HG02970 (cell line): ENCODE measurements around the gene TMED6.
"Not testable (repeated sequence)": the region's sequence is repeated elsewhere in the genome, so short reads cannot be mapped to it uniquely, and the experiment has no call there.

Experiments
- ATAC-seq: cut with Tn5 transposase; IDR thresholded peaks from one replicate; pipeline ENCODE4 v1.9.1; 2021; ENCODE audit warnings: mild to moderate bottlenecking, moderate library complexity, moderate number of reproducible peaks; ENCODE audit not compliant: unreplicated experiment, low FRiP score

Gene TMED6

DNA sequence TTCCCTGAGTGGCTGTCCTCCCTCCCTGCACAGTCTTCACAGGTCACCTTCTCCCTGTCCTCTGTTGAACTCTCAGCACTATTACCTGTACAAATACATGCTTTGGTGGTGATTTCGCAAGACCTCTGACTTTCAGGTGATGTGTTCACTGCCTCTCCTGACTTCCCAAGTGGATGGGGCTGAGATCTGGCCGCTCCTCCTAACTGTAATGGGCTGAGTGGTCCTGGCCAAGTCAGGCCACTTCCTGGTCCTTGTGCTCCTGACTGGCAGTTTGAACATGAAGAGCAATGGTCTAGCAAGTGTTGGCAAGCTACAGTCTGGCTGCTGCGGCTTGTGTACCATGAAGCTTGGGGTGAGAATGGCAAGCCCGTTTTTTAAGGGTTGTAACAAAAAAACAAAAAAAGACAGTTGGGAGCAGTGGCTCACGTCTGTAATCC, 11.7 kb upstream of the TMED6 start:
- no peak for ATAC-seq

- not testable (repeated sequence) for ATAC-seq
These were observed 8.5 kb upstream of the TMED6 start for GRCh38 chr16:69360070-69360469.

DNA sequence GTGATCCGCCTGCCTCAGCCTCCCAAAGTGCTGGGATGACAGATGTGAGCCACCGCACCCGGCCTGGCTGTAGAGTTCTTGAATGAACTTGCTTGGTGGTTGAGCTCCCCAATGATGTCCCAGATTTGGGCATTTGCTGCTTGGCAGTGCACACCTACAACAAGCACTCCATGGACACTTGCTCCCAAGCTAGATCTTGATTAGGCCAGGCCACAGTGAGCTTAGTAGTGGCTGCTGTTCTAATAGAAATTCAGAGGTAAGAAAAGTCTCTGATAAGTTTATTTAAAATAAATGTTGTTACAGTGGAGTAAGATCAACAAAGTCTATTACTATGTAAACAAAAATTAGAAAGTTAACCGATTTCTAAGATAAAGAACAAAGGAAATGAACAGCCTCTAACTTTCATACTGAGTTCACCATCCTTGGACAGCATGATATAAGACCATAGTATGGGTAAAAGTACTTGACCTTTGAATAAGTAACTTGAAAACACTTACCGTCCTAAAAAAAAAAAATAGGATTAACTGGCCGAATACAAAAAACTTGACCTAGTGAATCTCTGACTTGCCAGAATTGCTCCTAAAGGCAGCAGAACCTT, 951 bp downstream of the TMED6 start:
- ATAC-seq: no peak

GRCh38 chr16:69349536-69349935, 2.0 kb downstream of the TMED6 start:
- ATAC-seq: no peak

DNA sequence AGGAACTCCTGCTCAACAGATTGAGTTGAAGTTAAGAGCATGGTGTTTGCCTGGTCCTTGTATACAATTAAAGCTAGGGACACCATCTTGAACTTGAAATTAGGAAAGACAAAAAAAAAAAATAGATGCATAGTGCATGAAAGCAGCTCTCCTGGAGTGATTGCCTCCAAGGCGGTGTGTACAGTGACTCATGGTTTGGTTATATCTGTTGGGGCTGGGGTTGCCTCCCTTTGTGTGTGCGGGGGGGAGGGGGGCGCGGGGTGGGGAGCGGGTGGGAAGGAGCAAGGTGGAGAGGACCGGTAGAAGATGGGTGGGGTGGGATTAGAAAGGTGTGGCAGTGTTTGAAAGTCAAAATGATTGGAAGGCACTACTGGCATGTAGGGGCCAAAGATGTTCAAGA, 3.4 kb downstream of the TMED6 start:
- no peak for ATAC-seq

DNA sequence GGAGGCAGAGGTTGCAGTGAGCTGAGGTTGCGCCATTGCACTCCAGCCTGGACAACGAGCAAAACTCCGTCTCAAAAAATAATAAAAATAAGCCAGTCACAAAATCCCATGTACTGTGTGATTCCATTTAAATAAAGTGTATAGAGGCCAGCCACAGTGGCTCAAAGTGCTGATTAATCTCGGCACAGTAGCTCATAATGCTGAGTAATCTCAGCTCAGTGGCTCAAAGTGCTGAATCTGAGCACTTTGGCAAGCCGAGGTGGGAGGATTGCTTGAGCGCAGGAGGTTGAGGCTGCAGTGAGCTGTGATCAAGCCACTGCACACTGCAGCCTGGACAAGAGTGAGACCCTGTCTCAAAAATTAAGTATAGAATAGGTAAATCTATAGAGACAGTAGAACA, 4.9 kb downstream of the TMED6 start:
- ATAC-seq: no peak

GRCh38 chr16:69345923-69346322, 5.7 kb downstream of the TMED6 start:
- no peak for ATAC-seq

- ATAC-seq: no peak
These were observed 7.4 kb downstream of the TMED6 start for GRCh38 chr16:69344171-69344570.

- ATAC-seq: no peak
These were observed 11.4 kb downstream of the TMED6 start for GRCh38 chr16:69340095-69340644.

DNA sequence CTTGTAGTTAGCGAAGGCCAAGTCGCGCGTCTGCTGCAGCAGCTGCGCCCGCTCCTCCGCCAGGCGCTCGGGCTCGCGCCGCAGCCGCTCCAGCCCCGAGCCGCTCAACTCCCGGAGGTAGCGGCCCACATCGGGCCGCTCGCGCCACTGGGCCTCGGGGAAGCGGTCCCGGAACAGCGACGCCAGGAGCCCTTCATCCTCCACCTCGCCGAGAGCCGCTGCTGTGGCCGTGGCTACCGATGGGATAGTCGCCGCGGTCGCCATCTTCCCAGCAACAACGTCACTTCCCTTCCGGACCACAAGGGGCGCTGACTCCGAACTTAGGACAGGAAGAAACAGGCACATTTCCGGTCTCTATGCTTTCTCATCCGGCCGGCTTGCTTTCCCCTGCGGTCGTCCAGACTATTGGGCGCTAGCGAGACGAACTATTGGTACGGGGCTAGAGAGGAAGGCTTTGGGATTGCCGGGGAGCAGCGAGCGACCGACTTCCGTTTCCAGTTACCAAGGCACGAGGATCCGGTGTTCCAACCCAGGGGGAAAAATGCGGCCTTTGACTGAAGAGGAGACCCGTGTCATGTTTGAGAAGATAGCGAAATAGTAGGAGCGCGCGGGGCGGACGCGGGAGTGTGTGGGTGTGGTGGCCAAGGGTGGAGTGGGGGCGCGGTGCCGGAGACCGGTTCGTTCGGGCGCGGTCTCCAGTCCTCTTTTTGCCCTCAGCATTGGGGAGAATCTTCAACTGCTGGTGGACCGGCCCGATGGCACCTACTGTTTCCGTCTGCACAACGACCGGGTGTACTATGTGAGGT, 12.1 kb downstream of the TMED6 start, which contains the start of the genes COG8 and NIP7:
COG8 (minus strand) TSS at position 276 of the 806 bp plus-strand sequence; CDS start at position 264, 12 bp downstream.
NIP7 (plus strand) TSS at position 484 of the 806 bp plus-strand sequence; CDS start at position 542, 58 bp downstream.
- ATAC-seq: peak; percentile 91

DNA sequence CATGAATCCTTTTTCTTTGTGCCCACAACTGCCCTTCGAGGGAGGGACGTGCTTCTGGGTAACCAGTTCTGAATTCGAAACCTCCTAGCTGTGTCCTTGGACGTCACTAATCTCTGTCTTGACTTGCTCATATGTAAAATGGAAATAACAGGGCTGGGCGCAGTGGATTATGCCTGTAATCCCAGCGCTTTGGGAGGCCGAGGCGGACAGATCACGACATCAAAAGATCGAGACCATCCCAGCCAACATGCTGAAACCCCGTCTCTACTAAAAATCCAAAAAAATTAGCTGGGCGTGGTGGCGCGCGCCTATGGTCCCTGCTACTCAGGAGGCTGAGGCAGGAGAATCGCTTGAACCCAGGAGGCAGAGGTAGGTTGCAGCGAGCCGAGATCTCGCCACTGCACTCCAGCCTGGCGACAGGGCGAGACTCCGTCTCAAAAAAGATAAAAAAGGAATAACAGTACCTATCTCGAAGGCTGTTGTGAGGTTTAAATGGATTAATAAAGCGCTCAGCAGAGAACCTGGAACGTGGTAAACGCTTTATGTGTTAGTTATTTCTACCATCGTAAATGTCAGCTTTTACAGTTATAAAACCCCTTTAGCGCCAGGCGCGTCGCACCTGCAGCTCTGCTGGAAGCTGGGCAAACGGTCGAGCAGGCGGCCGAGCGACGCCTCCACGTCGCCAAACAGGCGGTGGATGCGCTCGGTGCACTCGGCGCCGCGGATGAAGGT, 12.9 kb downstream of the TMED6 start:
- no peak for ATAC-seq

DNA sequence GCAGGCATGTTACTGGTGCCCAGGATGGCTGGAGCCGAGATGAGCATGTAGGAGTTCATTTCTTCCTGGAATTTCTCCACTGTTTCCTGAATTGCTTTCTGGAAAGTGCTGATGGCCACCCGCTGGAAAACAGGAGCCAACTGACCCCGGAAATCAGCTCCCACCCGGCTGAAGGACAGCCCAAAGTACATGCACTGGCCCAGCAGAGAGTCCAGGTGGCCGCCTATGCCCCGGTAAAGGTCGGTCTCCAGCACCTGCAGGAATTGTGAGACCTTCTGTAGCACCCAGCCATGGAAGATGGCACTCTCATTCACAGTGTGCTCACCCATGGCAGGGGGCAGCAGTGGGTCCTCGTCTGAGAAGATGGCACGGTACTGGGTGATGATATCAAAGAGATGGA, 16.9 kb downstream of the TMED6 start:
- ATAC-seq: no peak

GRCh38 chr16:69330286-69331109, 21.1 kb downstream of the TMED6 start, which contains the start of gene PDF:
TSS of gene PDF (minus strand) at chr16:69330588. CDS start at chr16:69330570, 18 bp downstream.
- peak; percentile 92 for ATAC-seq

DNA sequence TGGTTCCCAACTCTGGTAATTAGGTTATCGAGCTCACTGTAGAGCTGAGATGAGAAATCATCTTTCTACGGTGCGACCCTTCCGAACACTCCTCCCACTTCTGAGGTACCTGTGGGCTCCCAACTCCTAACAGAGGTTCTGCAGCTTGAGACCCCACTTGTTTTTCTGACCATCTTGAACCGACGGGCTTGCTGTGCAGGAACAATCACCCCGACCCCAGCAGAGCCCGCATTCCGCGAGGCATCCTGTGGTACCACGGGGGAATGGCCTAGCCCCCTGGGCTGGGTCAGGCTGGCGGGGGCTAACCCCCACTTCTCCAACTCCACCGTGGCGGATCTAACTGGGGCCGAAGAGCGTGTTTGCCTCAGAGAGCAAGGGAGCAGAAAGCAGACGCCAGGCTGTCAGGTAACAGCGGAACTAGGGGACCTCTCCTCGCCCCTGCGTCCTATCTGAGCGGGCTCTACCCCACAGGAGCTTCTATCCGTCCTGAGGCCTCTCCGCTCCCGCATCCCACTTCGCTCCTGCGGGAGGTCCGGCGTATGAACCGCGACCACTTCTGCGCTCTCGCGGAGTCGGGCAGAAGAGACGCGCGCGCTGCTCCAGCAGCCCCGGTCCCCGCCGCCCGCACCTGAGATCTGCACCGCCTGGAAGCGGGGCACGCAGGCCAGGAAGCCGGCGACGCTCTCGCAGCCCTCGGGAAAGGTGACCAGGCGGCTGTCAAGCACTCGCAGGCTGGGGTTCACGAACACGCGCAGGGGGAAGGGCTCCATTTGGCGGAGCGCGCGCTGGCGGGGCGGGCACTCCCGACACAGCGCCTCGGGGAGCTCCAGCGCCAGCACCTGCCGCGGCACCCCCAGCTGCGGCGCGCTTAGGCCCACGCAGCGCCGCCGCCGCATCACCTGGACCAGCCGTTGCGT, 22.0 kb downstream of the TMED6 start:
- peak; percentile 30 for ATAC-seq

- ATAC-seq: no peak
These were observed 22.7 kb downstream of the TMED6 start for GRCh38 chr16:69328854-69329316.

- no peak for ATAC-seq
These were observed 23.8 kb downstream of the TMED6 start for GRCh38 chr16:69327585-69328310.

GRCh38 chr16:69326172-69326873, 25.3 kb downstream of the TMED6 start:
- no peak for ATAC-seq
